HL-60 (cell line): Measurements from ENCODE around the gene SLC35E4.

ENCODE experiments used
- CTCF ChIP-seq: IDR thresholded peaks from one replicate; pipeline ENCODE4 v1.5.1; 2011; ENCODE audit warnings: low read length, control low read depth, inconsistent platforms; ENCODE audit not compliant: insufficient read depth
- GABPA ChIP-seq: IDR thresholded peaks from 2 replicates; pipeline ENCODE4 v1.6.1; 2012; ENCODE audit warnings: low read depth

- TF ChIP-seq CTCF: no peak
- TF ChIP-seq GABPA: no peak
Measured at GRCh38 chr22:30652852-30653251, 17.3 kb downstream of the SLC35E4 start.
